ENCODE results near the gene EPB41L1. TPM values are rescaled to one million over a fixed set of nuclear protein-coding genes. Genes with fewer than 3 reads are reported as not detected.

The EPB41L1 gene
- polyA plus RNA-seq, 3 donors = 0.05 TPM; not detected in 2

DNA sequence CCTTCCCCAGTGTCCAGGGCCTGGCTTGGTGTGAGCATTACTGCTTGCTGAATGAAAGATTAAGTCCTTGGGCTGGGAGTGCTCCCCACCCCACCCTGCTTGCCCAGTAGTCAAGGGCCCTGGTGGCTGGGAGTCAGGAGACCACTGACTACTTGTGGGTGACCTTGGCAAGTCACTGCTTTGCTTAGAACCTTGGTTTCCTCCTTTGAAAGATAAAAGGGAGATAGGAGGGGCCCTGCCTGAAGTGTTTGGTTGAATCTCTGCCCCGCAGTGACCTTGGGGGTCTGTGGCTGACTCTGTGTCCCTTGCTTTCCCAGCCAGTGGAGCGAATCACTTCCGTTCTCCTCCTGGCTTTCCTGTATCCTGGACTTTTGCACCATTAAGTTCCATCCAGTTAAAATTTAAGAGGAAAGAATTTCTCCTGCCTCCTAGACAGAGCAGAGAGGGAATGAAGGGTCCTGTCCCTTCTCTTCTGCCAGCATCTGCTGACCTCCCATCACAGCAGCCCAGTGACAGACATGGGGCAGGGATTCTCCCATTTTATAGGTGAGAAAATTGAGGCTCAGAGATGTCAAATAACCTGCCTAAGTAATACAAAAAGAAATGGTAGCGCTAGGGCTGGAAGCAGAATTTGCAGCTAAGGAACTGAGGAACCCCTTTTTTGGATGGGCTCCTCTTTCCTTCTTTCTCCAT, 3.5 kb upstream of the EPB41L1 start:
- Histone ChIP-seq H2AFZ (ENCODE audit: insufficient read depth, low read depth, low read length, poor library complexity, severe bottlenecking) (no peak overlapping the region), H3K4me1 (ENCODE audit: control insufficient read depth in 1 of 2, insufficient read depth in 2 of 2, low read length in 2 of 2) (no peaks in the 10 kb centered on the region), H3K36me3 (replicated peaks in 1 of 2; ENCODE audit: control insufficient read depth in 1 of 2, insufficient read depth in 2 of 2, low read length in 2 of 2) (no peaks in the 10 kb centered on the region), H3K27me3 (ENCODE audit: control insufficient read depth in 2 of 2, insufficient read depth in 2 of 2, low read length in 2 of 2) (peaks cover 14 to 31% of the 10 kb centered on the region in 2 donors), H3K27ac (ENCODE audit: low read depth in 1 of 2, low read length in 2 of 2) (no peak overlapping the region), H3K9ac (ENCODE audit: insufficient read depth, low read length, poor library complexity, severe bottlenecking) (no peak overlapping the region), H3K79me2 (ENCODE audit: insufficient read depth, low read length) (no peaks in the 10 kb centered on the region), H3K9me3 (replicated peaks in 1 of 2; ENCODE audit: control insufficient read depth in 1 of 2, insufficient read depth in 1 of 2, low read length in 2 of 2) (no peaks in the 10 kb centered on the region), H4K20me1 (ENCODE audit: insufficient read depth, low read length) (no peaks in the 10 kb centered on the region), H3K4me3 (replicated peaks in 1 of 3; ENCODE audit: low read depth in 2 of 3, low read length in 3 of 3) (no peak overlapping the region), H3K4me2 (replicated peaks; ENCODE audit: extremely low read depth, low read length, poor library complexity, severe bottlenecking) (no peak overlapping the region)
- intact Hi-C loops (cut with micrococcal nuclease) = no loop called here
- no CpG with 5 or more reads among the region's 4 CpGs for WGBS (ENCODE audit: insufficient coverage)
- H3K36me3 Mint-ChIP-seq = no peaks in the 10 kb centered on the region
- TF ChIP-seq, protein P1, sequence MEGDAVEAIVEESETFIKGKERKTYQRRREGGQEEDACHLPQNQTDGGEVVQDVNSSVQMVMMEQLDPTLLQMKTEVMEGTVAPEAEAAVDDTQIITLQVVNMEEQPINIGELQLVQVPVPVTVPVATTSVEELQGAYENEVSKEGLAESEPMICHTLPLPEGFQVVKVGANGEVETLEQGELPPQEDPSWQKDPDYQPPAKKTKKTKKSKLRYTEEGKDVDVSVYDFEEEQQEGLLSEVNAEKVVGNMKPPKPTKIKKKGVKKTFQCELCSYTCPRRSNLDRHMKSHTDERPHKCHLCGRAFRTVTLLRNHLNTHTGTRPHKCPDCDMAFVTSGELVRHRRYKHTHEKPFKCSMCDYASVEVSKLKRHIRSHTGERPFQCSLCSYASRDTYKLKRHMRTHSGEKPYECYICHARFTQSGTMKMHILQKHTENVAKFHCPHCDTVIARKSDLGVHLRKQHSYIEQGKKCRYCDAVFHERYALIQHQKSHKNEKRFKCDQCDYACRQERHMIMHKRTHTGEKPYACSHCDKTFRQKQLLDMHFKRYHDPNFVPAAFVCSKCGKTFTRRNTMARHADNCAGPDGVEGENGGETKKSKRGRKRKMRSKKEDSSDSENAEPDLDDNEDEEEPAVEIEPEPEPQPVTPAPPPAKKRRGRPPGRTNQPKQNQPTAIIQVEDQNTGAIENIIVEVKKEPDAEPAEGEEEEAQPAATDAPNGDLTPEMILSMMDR (IDR thresholded peaks at IDR 0.05) = no peak
- H3K4me1 Mint-ChIP-seq = peaks cover 2% of the 10 kb centered on the region
- peaks cover 35 to 44% (median 41%) of the 10 kb centered on the region in 3 donors for H3K27me3 Mint-ChIP-seq (ENCODE audit: low read depth in 3 of 3)
- no peak overlapping the region for H3K27ac Mint-ChIP-seq
- H3K9me3 Mint-ChIP-seq = peaks cover 0 to 5% (median 0%) of the 10 kb centered on the region in 7 donors
- no peak for DNase-seq
- H3K4me3 Mint-ChIP-seq = no peak overlapping the region

DNA sequence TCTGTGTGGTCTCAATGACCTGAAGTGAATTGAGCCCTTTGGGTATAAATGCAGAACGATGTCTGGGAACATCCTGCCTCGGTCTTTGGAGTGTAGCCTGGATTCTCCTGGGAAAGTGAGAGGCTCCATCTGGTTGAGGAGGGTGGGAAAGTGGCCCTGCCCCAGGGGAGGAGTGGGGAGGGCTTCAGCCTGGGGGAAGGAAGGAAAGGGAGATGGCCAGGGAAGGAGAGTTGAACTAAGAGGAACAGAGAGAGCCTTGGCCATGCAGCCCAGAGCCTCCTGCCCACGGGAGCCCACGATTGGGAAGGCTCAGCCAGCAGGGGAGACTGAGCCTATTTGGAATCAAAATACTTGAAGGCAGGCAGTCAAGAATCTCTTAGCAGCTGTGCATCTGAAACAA, 2.3 kb upstream of the EPB41L1 start:
- Mint-ChIP-seq H3K4me1 (peaks cover 5% of the 10 kb centered on the region), H3K27me3 (ENCODE audit: low read depth in 3 of 3) (peaks cover 34 to 46% (median 40%) of the 10 kb centered on the region in 3 donors), H3K27ac (no peak overlapping the region), H3K36me3 (no peaks in the 10 kb centered on the region), H3K9me3 (peaks cover 0 to 5% (median 0%) of the 10 kb centered on the region in 7 donors), H3K4me3 (no peak overlapping the region)
- WGBS (ENCODE audit: insufficient coverage) = 78% methylated on average over 4 of the region's 4 CpGs
- no peak for DNase-seq
- Histone ChIP-seq H3K9ac (ENCODE audit: insufficient read depth, low read length, poor library complexity, severe bottlenecking) (no peak overlapping the region), H3K4me2 (replicated peaks; ENCODE audit: extremely low read depth, low read length, poor library complexity, severe bottlenecking) (no peak overlapping the region), H3K4me3 (replicated peaks in 1 of 3; ENCODE audit: low read depth in 2 of 3, low read length in 3 of 3) (no peak overlapping the region), H3K79me2 (ENCODE audit: insufficient read depth, low read length) (no peaks in the 10 kb centered on the region), H4K20me1 (ENCODE audit: insufficient read depth, low read length) (no peaks in the 10 kb centered on the region), H3K27me3 (ENCODE audit: control insufficient read depth in 2 of 2, insufficient read depth in 2 of 2, low read length in 2 of 2) (peaks cover 14 to 37% of the 10 kb centered on the region in 2 donors), H2AFZ (ENCODE audit: insufficient read depth, low read depth, low read length, poor library complexity, severe bottlenecking) (no peak overlapping the region), H3K9me3 (replicated peaks in 1 of 2; ENCODE audit: control insufficient read depth in 1 of 2, insufficient read depth in 1 of 2, low read length in 2 of 2) (no peaks in the 10 kb centered on the region), H3K27ac (ENCODE audit: low read depth in 1 of 2, low read length in 2 of 2) (no peak overlapping the region), H3K36me3 (replicated peaks in 1 of 2; ENCODE audit: control insufficient read depth in 1 of 2, insufficient read depth in 2 of 2, low read length in 2 of 2) (no peaks in the 10 kb centered on the region), H3K4me1 (ENCODE audit: control insufficient read depth in 1 of 2, insufficient read depth in 2 of 2, low read length in 2 of 2) (no peaks in the 10 kb centered on the region)
- intact Hi-C loops (cut with micrococcal nuclease) = no loop called here
- TF ChIP-seq, protein P1 (IDR thresholded peaks at IDR 0.05) = no peak

Data from CD14-positive monocyte (primary cell).